Activated T-helper 1 cell treated with anti-CD3 and anti-CD28 coated beads, Interleukin-12 subunit alpha, Interleukin-12 subunit beta, Interleukin-2, Interleukin-4 antibody, amounts not matched to agents 30 ng/mL and 10 ng/mL and 1 ng/mL, durations not matched to agents 14 hours and 24 hours and 36 hours (primary cell): ENCODE measurements around the gene TRIO. TPM values are rescaled to one million over a fixed set of nuclear protein-coding genes. Genes with fewer than 3 reads are reported as not detected.

Experiments
- DNase-seq: peaks from one replicate; pipeline ENCODE4 v3.0.0; 2021; ENCODE audit warnings: low spot score
- H3K27ac Mint-ChIP-seq: one replicate; pipeline ENCODE4 v1.8.0; 2021; ENCODE audit warnings: mild to moderate bottlenecking, mixed read lengths
- H3K27me3 Mint-ChIP-seq: one replicate; pipeline ENCODE4 v1.8.0; 2022; ENCODE audit warnings: mild to moderate bottlenecking, moderate library complexity, mixed read lengths; ENCODE audit not compliant: insufficient read depth
- H3K36me3 Mint-ChIP-seq: one replicate; pipeline ENCODE4 v1.8.0; 2021; ENCODE audit warnings: low read depth, mixed read lengths
- H3K4me1 Mint-ChIP-seq: one replicate; pipeline ENCODE4 v1.8.0; 2021; ENCODE audit warnings: low read depth, mixed read lengths
- H3K4me3 Mint-ChIP-seq: one replicate; pipeline ENCODE4 v1.8.0; 2021; ENCODE audit warnings: mild to moderate bottlenecking, moderate library complexity, mixed read lengths
- H3K9me3 Mint-ChIP-seq: one replicate; pipeline ENCODE4 v1.8.0; 2021; ENCODE audit warnings: mixed read lengths
- intact Hi-C: fragments of 100-400 bp; cut with micrococcal nuclease; formaldehyde crosslinking; loops from one replicate; pipeline ENCODE4 v1.15.1; 2024
- total RNA-seq: library from RNA; stranded (reverse); gene quantifications from 2 replicates; pipeline ENCODE4 v1.2.3, GENCODE V29; 2022

Gene TRIO
- total RNA-seq, 1 donor from 2014 or later = 11.4 TPM

DNA sequence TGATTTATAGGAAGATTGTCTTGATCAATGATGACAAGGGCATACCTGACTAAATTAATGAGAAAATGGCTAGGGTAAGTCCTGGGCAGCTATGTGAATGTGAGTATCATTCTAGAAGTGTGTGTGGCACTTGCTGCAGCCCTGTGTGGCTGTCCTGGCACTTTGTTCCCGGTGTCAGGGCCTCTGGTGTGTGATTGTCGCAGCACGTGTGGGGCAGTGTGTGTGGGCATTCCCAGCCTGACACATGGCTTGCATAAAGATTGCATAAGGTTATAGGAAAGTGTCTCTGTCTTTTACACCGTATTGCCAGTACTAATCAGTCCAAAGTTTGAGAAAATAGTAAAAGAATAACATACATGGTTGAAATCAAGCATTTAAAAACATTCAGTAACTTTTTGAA lies 74.4 kb downstream of the TRIO start:
- Mint-ChIP-seq H3K4me1 (peaks cover 26% of the 10 kb centered on the region), H3K9me3 (no peaks in the 10 kb centered on the region), H3K27me3 (peaks cover 11% of the 10 kb centered on the region), H3K4me3 (no peak overlapping the region), H3K27ac (no peak overlapping the region), H3K36me3 (no peaks in the 10 kb centered on the region)
- no peak for DNase-seq
- intact Hi-C loops = no loop called here

DNA sequence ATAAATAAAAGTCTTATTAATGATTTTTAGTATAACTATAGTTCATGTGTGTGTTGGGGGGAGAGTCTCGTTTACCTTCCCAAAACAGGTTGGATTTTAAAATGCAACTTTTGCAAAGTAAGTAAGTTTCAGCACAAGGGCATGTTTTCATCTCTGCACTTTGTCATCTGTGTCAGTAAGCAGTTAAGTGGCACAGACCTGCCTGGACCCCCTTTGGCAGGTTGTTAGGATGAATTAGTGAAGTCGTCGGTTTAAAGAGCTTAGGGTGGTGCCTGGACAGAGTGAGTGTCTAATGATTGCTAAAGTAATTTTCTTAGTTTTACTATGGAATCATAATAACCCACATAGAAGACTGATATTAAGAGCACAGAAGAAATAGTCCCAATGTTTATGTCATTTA lies 74.9 kb downstream of the TRIO start:
- Mint-ChIP-seq H3K9me3 (no peaks in the 10 kb centered on the region), H3K27me3 (peaks cover 11% of the 10 kb centered on the region), H3K27ac (no peak overlapping the region), H3K4me1 (peaks cover 27% of the 10 kb centered on the region), H3K36me3 (no peaks in the 10 kb centered on the region), H3K4me3 (no peak overlapping the region)
- intact Hi-C loops = no loop called here
- no peak for DNase-seq

DNA sequence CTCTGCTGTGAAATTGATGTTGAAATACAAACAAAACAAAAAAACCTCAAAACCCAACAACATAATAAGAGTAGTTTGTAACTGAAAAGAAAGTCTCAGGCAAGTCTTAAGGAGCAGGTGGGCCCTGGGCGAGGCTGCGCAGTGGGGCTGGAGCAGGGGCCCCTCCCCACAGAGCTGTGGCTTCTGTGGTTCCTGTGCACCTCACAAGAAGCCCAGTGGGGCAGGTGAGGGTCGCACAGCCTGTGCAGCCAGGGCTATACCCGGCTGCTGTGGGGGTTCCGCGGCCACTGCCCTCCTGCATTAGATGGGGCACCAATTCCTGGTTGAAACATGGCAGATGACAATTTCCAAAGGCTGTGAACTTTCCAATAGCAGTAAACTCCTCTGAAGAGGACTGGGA lies 75.3 kb downstream of the TRIO start:
- H3K36me3 Mint-ChIP-seq = no peaks in the 10 kb centered on the region
- H3K4me1 Mint-ChIP-seq = peaks cover 31% of the 10 kb centered on the region
- intact Hi-C loops = no loop called here
- H3K27me3 Mint-ChIP-seq = peaks cover 12% of the 10 kb centered on the region
- DNase-seq = no peak
- no peak overlapping the region for H3K27ac Mint-ChIP-seq
- H3K9me3 Mint-ChIP-seq = no peaks in the 10 kb centered on the region
- no peak overlapping the region for H3K4me3 Mint-ChIP-seq

DNA sequence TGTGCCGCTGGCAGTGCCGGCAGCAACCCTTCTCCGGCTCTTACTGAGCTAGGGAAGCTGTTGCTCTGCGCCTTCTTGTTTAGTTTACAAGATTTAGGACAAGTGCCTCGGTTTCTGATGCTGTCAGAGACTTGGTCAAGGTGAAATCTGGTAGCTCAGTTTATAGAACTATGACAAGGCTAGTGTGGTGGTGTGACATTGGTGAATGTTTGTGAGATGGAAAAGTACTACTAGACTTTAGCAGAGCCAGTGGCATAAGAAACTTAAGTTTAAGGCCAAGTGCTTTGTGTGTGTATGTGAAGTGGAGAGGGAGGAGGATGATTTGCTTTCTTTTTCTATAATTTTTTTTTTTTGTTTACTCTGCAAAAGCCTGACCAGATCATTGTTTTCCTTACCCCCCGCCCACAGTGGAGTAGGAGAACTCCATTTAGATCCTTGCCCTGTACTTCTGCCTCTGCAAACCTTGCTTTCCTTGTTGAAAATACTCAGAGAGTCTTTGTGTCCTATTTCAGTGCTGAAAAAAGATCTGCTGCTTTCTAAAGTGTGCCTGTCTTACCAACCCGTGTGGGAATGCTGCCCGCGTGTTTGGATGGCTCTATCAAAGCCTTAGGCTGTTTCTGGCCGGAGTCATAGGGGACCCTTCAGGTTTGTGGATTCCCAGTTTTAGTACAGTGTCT lies 75.9 kb downstream of the TRIO start:
- intact Hi-C loops = no loop called here
- Mint-ChIP-seq H3K4me3 (no peak overlapping the region), H3K36me3 (no peaks in the 10 kb centered on the region), H3K27me3 (peaks cover 7% of the 10 kb centered on the region), H3K27ac (no peak overlapping the region), H3K9me3 (no peaks in the 10 kb centered on the region), H3K4me1 (peaks cover 35% of the 10 kb centered on the region)
- DNase-seq = no peak

DNA sequence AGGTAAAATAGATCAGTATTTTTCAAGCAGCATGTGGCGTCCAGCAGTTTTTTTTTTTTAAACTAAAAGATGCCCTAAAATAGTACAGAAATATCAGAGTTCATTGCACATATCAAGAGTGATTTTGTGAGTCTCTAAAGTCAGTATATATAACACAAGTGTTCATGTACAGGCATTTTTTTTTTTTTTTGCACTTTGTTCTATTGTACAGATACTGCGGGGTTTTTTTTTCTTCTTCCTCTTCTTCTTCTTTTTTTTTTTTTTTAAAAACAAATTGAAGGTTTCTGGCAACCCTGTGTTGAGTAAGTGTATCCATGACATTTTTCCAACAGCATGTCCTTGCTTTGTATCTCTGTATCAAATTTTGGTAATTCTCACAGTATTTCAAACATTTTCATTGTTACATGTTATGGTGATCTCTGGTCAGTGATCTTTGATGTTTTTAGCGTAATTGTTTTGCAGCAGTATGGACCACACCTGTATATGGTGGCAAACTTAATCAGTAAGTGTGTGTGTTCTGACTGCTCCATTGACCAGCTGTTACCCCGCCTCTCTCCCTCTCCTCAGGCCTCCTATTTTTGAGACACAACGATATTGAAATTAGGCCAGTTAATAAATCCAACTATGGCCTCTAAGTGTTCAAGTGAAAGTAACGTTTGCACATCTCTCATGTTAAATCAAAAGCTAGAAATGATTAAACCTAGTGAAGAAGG lies 76.8 kb downstream of the TRIO start:
- H3K27me3 Mint-ChIP-seq = peaks cover 6% of the 10 kb centered on the region

DNA sequence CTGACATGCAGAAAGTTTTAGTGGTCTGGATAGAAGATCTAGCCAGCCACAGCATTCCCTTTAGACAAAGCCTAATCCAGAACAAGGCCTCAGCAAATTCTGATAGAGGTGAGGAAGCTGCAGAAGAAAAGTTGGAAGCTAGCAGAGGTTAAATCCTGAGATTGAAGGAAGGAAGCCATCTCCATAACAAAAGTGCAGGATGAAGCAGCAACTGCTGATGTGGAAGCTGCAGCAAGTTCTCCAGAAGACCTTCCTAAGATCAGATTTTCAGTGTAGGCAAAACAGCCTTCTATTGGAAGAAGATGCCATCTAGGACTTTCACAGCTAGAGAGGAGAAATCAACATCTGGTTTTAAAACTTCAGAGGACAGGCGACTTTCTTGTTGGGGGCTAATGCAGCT lies 77.5 kb downstream of the TRIO start:
- Mint-ChIP-seq H3K36me3 (no peaks in the 10 kb centered on the region), H3K27ac (no peak overlapping the region), H3K4me3 (no peak overlapping the region), H3K9me3 (no peaks in the 10 kb centered on the region), H3K27me3 (peaks cover 6% of the 10 kb centered on the region), H3K4me1 (peaks cover 35% of the 10 kb centered on the region)
- DNase-seq = no peak
- intact Hi-C loops = no loop called here

More for the DNA sequence above, 76.8 kb downstream of the TRIO start:
- no peaks in the 10 kb centered on the region for H3K36me3 Mint-ChIP-seq
- H3K27ac Mint-ChIP-seq = no peak overlapping the region
- H3K9me3 Mint-ChIP-seq = no peaks in the 10 kb centered on the region
- H3K4me3 Mint-ChIP-seq = no peak overlapping the region
- no peak for DNase-seq
- intact Hi-C loops = no loop called here
- peaks cover 35% of the 10 kb centered on the region for H3K4me1 Mint-ChIP-seq

DNA sequence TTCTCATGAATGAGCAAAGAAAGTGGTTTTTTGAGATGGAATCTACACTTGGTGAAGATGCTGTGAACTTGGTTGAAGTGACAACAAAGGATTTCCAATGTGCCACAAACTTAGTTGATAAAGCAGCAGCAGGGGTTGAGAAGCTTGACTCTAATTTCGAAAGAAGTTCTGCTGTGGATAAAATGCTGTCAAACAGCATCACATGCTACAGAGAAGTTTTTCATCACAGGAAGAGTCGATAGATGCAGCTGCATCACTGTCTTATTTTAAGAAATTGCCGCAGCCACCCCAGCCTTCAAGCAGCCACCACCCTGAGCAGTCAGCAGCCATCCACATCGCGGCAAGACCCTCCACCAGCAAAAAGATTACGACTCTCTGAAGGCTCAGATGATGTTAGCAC lies 78.6 kb downstream of the TRIO start:
- Mint-ChIP-seq H3K9me3 (no peaks in the 10 kb centered on the region), H3K4me3 (no peak overlapping the region), H3K27me3 (peaks cover 6% of the 10 kb centered on the region), H3K27ac (no peak overlapping the region), H3K4me1 (peaks cover 35% of the 10 kb centered on the region), H3K36me3 (no peaks in the 10 kb centered on the region)
- intact Hi-C loops = no loop called here
- DNase-seq = no peak

DNA sequence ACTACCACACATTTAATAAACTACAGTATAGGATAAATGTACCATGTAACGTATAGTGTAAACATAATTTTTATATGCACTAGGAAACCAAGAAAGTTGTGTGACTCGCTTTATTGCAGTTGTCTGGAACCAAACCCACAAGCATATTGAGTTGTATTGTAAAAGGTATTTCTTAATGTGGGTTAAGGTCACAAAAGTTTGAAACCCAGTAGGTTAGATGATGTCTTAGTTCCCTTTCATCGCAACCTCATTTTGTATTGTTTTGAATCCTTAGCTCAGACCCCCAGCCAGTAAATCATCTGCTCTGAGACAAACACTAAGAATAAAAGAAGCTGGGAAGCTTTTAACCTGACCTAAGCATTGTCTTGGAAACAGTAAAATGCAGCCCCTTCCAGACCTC lies 79.1 kb downstream of the TRIO start:
- Mint-ChIP-seq H3K27ac (no peak overlapping the region), H3K4me3 (no peak overlapping the region), H3K4me1 (peaks cover 35% of the 10 kb centered on the region), H3K9me3 (no peaks in the 10 kb centered on the region), H3K27me3 (peaks cover 6% of the 10 kb centered on the region), H3K36me3 (no peaks in the 10 kb centered on the region)
- no peak for DNase-seq
- intact Hi-C loops = no loop called here

DNA sequence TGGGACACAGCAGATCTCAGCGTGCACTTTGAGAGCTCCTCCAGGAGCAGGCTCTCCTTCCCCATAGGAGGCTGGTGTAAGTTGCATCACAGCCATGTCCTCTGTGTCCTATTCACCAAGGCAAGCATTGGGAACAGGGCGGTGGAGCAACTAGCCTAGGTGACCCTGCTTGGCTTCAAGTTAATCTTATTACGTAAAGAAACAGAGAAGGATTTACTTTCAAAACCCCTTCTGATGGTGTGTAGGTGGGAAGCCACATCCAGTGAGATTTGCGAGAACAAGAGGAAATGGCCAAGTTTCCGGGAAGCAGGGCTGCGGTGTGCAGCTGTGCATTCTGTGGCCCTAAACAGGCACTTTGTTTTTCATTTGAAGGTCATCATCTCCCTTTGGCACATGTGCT lies 80.2 kb downstream of the TRIO start:
- peak overlapping the region; percentile 6 for H3K4me3 Mint-ChIP-seq

DNA sequence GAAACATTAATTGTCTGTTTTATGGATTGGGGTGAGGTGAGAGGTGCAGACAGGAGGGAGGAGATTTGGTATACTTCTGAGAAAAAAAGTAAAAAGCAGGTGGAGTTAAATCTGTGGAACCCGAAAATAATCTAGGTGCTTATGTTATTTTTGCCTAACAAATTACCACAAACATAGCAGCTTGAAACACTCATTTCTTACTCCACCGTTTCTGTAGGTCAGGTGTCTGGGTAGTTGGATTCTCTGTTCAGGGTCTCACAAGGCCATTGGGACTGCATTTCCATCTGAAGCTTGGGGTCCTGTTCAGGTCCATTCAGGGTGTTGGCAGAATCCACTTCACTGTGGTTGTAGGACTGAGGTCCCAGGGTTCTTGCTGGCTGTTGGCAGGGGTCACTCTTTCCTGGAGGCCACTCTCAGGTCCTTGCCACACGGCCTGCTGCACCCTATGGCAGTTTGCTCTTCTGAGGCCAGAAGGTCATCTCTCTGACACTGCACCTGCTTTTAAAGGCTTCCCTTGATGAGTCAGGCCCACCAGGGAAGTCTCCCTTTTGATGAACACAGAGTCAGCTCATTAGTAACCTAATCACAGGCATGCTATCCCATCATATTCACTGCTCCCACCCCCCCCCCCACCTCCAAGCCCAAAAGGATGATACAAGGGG lies 82.2 kb downstream of the TRIO start:
- DNase-seq = no peak
- Mint-ChIP-seq H3K27me3 (peaks cover 2% of the 10 kb centered on the region), H3K9me3 (no peaks in the 10 kb centered on the region), H3K27ac (no peak overlapping the region), H3K4me3 (no peak overlapping the region), H3K4me1 (peaks cover 26% of the 10 kb centered on the region), H3K36me3 (no peaks in the 10 kb centered on the region)
- intact Hi-C loops = no loop called here

More for the DNA sequence above, 80.2 kb downstream of the TRIO start:
- Mint-ChIP-seq H3K27me3 (peaks cover 4% of the 10 kb centered on the region), H3K36me3 (no peaks in the 10 kb centered on the region), H3K4me1 (peaks cover 35% of the 10 kb centered on the region), H3K27ac (no peak overlapping the region), H3K9me3 (no peaks in the 10 kb centered on the region)
- intact Hi-C loops = no loop called here
- no peak for DNase-seq

DNA sequence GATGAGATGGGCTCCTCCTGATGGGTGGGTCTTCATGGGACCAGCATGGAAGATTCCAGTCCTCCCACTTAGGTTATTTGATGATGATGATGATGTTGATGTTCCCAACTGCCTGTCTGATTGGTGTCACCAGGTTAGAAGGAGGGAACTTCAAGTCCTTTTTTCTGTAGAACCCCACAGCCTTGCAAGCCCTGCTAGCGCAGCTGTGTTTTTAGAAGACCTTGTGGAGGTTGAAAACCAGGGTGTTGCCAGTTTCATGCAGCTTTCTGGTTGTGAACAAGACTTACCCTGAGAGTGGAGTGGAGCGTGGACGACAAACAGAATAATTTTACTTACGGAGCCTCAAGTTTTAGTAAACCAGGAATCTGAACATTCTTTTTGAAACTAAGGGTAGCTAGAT lies 83.0 kb downstream of the TRIO start:
- H3K36me3 Mint-ChIP-seq = no peaks in the 10 kb centered on the region
- H3K9me3 Mint-ChIP-seq = no peaks in the 10 kb centered on the region
- intact Hi-C loops = no loop called here
- peaks cover 22% of the 10 kb centered on the region for H3K4me1 Mint-ChIP-seq
- H3K4me3 Mint-ChIP-seq = no peak overlapping the region
- DNase-seq = no peak
- H3K27ac Mint-ChIP-seq = no peak overlapping the region
- H3K27me3 Mint-ChIP-seq = peaks cover 2% of the 10 kb centered on the region

DNA sequence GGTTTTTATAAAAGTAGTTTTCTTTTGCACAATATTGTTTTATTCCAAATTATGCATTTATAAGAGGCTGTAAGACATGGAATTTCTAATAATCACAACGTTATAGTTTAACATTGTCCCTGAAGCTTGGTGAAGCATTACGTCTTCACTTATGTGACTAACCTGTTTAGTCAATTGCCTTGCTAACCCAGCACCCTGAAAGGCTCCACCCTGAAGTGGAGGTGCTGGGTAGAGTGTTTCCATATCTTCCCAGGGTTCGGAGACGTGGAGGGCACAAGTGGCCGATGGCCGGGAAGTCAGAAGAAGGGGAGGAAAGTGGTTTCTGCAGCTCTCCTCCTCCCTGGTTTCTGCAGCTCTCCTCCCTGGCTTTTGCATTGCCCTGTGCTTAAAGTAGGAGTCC lies 83.4 kb downstream of the TRIO start:
- H3K36me3 Mint-ChIP-seq = no peaks in the 10 kb centered on the region
- H3K27ac Mint-ChIP-seq = no peak overlapping the region
- H3K4me3 Mint-ChIP-seq = no peak overlapping the region
- intact Hi-C loops = no loop called here
- H3K9me3 Mint-ChIP-seq = no peaks in the 10 kb centered on the region
- DNase-seq = no peak
- peaks cover 3% of the 10 kb centered on the region for H3K27me3 Mint-ChIP-seq
- peaks cover 18% of the 10 kb centered on the region for H3K4me1 Mint-ChIP-seq

DNA sequence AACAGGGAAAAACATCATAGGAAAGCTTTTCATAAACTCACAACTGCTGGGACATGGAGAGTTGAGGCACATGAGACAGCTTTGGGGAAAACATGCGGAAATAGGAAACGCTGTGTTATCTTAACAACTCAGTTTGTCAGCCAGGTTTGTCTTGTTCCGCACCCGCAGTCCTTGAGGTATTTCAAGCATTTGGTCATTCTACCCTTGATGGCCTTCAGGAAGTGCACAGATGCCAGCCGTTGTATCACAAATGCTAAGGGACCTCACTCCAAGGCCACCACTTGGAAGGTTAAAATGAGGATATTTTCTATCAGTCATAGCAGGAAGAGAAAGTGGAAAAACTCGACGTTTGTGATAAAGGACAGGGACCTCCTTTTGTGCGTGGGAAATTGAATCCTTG lies 83.8 kb downstream of the TRIO start:
- no peak for DNase-seq
- Mint-ChIP-seq H3K4me1 (peaks cover 14% of the 10 kb centered on the region), H3K27me3 (peaks cover 4% of the 10 kb centered on the region), H3K4me3 (no peak overlapping the region), H3K9me3 (no peaks in the 10 kb centered on the region), H3K36me3 (no peaks in the 10 kb centered on the region), H3K27ac (no peak overlapping the region)
- intact Hi-C loops = no loop called here
